ENCODE results near the gene ITGA7. TPM values are rescaled to one million over a fixed set of nuclear protein-coding genes. Genes with fewer than 3 reads are reported as not detected.

The ITGA7 gene
- total and polyA plus RNA-seq, 3 donors from 2014 or later = 26.4 to 43.3 (median 30.6) TPM

DNA sequence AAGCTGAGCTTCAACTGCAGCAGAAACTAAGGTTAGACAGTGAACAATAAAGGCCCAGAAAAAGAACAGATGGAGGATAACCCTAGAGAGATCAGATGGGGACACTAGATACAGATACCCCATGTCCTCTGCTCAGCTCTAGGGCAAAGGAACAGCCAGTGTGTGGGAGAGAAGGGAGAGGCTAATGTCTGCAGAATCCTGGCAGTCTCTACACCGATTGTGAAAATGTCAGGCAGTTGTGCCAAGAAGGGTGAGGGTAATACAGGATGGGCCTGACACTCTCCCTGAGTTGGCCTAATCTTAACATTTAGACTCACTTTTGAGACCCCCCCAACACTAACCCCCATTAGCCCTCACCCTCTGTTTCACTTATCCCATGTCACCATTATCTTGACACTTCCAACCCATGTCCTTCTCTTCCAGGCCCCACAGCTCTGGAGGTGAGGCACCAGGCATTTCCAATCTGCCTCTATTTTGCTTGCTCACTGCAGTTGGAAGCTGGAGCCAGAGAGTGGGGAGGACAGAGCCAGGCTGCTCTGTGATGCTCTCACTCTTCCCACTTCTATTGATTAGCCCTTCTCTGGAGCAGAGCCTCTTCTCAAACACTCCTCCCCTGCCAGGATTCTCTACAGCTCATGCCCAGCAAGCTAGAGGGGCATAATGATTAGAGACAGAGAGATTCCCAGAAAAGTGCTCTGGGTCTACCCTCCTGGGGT lies 5.2 kb upstream of the ITGA7 start:
- Histone ChIP-seq H3K4me1 (peaks cover 44% of the 10 kb centered on the region), H3K9me3 (no peaks in the 10 kb centered on the region), H3K4me3 (no peak overlapping the region), H3K36me3 (ENCODE audit: low read depth, missing control alignments) (no peaks in the 10 kb centered on the region), H3K27me3 (no peaks in the 10 kb centered on the region), H3K27ac (no peak overlapping the region)
- TF ChIP-seq POLR2A (IDR thresholded peaks at IDR 0.05) = no peak
- TF ChIP-seq, protein P1, sequence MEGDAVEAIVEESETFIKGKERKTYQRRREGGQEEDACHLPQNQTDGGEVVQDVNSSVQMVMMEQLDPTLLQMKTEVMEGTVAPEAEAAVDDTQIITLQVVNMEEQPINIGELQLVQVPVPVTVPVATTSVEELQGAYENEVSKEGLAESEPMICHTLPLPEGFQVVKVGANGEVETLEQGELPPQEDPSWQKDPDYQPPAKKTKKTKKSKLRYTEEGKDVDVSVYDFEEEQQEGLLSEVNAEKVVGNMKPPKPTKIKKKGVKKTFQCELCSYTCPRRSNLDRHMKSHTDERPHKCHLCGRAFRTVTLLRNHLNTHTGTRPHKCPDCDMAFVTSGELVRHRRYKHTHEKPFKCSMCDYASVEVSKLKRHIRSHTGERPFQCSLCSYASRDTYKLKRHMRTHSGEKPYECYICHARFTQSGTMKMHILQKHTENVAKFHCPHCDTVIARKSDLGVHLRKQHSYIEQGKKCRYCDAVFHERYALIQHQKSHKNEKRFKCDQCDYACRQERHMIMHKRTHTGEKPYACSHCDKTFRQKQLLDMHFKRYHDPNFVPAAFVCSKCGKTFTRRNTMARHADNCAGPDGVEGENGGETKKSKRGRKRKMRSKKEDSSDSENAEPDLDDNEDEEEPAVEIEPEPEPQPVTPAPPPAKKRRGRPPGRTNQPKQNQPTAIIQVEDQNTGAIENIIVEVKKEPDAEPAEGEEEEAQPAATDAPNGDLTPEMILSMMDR (IDR thresholded peaks at IDR 0.05) = no peak
- no peak for DNase-seq
- intact Hi-C loops (cut with DNase I; ENCODE audit: low total_unique reads) = no loop called here
- 26 to 31% methylated on average over 1 of the region's 1 CpG for WGBS, 2 donors

DNA sequence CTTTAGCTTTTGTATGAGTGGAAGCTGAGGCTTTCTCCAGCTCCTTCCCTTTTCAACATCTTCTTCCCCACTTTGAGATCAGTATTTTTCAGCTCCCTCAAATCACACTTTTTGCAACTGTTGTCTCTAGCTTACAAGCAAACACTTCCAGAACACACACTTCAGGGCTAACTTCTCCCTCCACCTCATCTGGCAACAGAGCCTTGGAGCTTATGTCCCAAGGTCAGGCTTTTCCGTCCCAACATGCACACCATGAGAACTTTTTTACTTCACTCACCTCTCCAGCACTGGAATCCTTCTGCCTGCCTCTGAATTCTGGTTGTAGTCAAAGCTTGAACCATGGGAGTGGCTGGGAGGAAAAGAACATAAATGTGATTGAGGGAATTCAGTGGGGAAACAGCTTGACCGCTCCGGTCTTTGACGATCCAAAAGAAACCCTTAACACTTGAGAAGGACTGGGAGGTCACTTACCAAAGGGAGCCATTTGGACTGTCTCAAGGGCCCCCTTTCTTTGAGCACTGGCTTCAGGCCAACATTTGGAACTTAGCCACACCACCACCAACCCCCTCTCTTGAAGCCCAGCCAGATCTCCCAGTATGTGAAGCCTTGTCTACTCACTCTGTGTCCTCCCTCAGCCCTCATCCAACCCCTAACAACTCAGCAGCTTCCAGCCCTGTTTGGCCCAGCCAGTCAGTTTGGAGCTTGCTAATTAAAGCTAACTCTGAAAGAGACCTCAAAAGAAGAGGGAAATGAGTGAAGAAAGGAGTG lies 4.3 kb upstream of the ITGA7 start:
- DNase-seq = no peak
- no peaks in the 10 kb centered on the region for H3K36me3 ChIP-seq (ENCODE audit: low read depth, missing control alignments)
- H3K4me1 ChIP-seq = peaks cover 35% of the 10 kb centered on the region

DNA sequence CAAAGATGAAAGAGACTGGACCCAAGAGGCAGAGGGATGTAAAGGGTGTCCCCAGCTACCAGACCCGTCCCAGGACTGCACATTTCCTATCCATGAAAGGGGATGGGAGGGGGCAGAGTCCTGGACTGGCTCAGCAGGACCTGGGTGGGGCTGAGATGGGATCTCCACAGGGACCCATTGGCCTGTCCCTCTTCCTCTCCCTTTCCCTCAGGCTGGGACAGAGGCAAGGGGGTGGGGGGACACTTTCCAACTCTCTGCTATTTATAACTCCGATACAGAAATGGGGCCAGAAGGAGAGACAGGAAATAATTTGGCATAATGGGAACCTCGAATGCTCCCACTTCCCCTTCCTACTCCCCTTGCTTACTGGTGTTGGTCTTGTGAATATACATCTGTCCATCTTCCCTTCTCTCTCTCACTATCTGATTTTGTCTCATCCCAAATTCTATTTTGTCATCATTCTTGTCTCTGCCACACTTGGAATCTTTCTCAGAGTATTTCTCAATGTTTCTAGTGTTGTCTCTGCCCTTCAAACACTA lies 1.1 kb upstream of the ITGA7 start:
- WGBS, 2 donors = 13 to 19% methylated on average over 3 of the region's 3 CpGs
- Histone ChIP-seq H3K36me3 (ENCODE audit: low read depth, missing control alignments) (no peaks in the 10 kb centered on the region), H3K27ac (no peak overlapping the region)

More for the DNA sequence above, 4.3 kb upstream of the ITGA7 start:
- intact Hi-C loops (cut with DNase I; ENCODE audit: low total_unique reads) = no loop called here
- TF ChIP-seq, protein P1 (IDR thresholded peaks at IDR 0.05) = no peak
- no peak for TF ChIP-seq POLR2A (IDR thresholded peaks at IDR 0.05)
- H3K27ac ChIP-seq = no peak overlapping the region
- H3K4me3 ChIP-seq = no peak overlapping the region
- no peaks in the 10 kb centered on the region for H3K27me3 ChIP-seq
- H3K9me3 ChIP-seq = no peaks in the 10 kb centered on the region
- 46 to 60% methylated on average over 4 of the region's 4 CpGs for WGBS, 2 donors

DNA sequence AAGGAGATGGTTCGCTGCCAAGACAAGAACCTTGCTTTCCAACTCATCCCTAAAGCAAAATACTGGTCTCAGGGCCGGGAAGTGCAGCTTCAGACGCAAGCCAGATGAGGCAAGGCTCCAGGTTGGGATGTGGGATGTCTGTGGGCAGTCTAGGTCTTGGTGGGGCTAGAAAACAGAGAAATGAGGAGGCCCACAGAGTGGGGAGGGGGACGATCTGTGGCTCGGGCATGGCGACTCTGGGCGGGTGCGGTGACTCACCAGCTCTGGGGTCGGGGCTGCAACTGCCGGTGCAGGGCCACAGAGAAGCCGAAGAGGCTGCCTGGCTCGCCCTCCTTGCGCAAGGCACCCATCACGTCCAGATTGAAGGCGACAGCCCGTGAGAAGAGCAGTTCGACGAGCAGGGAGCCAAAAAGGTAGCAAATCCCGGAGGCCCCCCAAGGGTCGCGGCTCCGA lies 459 bp downstream of the ITGA7 start:
- 3 to 5% methylated on average over 10 to 19 of the region's 22 CpGs for whole genome bisulfite sequencing, 2 donors
- intact Hi-C loops (cut with DNase I; ENCODE audit: low total_unique reads) = no loop called here
- TF ChIP-seq, protein P1 (IDR thresholded peaks at IDR 0.05) = no peak
- no peak for TF ChIP-seq POLR2A (IDR thresholded peaks at IDR 0.05)
- Histone ChIP-seq H3K4me1 (peaks cover 19% of the 10 kb centered on the region), H3K9me3 (no peaks in the 10 kb centered on the region), H3K27me3 (no peaks in the 10 kb centered on the region), H3K27ac (peak overlapping the region in 1 of 2 donors; percentile 9), H3K36me3 (ENCODE audit: low read depth, missing control alignments) (no peaks in the 10 kb centered on the region), H3K4me3 (peak overlapping the region; percentile 52 to 67)
- no peak for DNase-seq

More for the DNA sequence above, 1.1 kb upstream of the ITGA7 start:
- no peak for TF ChIP-seq POLR2A (IDR thresholded peaks at IDR 0.05)
- DNase-seq = no peak
- no peaks in the 10 kb centered on the region for H3K27me3 ChIP-seq
- intact Hi-C loops (cut with DNase I; ENCODE audit: low total_unique reads) = no loop called here
- H3K4me3 ChIP-seq = no peak overlapping the region
- H3K9me3 ChIP-seq = no peaks in the 10 kb centered on the region
- H3K4me1 ChIP-seq = peaks cover 28% of the 10 kb centered on the region

DNA sequence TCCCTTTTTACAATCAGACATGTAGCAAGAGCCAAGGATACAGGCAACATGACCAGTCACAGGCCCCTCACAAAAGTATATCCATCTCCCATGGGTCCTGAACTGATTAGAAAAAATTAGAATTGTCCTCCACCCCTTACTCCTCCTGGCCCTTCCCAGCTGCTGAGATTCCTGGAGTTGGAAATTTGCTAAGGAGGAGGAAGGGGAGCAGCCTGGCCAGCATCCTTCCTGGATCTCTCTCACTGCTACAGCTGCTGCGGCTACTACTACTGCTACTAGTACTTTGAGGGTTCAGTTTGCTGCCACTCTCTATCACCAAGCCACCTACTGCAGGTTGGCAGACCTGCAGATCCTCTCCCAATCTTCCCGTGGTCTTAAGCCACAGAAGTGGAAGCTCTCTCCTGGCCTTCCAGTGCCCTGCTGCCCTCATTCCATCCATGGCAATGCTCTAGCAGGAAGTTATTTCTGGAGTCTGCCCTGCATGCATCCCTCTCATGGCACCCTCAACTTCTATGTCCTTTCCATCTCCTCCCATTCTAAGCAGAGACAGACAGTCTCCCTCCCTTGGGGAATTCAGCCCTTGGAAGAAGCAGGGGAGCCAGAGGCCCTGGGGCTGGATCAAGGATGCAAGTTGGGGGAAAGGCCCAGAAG lies 1.0 kb downstream of the ITGA7 start:
- 32 to 71% methylated on average over 2 of the region's 2 CpGs for WGBS, 2 donors
- no peak for TF ChIP-seq POLR2A (IDR thresholded peaks at IDR 0.05)
- TF ChIP-seq, protein P1 (IDR thresholded peaks at IDR 0.05) = no peak
- Histone ChIP-seq H3K4me3 (peak overlapping the region; percentile 52 to 67), H3K36me3 (ENCODE audit: low read depth, missing control alignments) (no peaks in the 10 kb centered on the region), H3K27ac (peak overlapping the region in 1 of 2 donors; percentile 24), H3K4me1 (peaks cover 14% of the 10 kb centered on the region), H3K27me3 (no peaks in the 10 kb centered on the region), H3K9me3 (no peaks in the 10 kb centered on the region)
- no peak for DNase-seq
- intact Hi-C loops (cut with DNase I; ENCODE audit: low total_unique reads) = no loop called here
